ENCODE results near the gene C1QTNF12. TPM values are rescaled to one million over a fixed set of nuclear protein-coding genes. Genes with fewer than 3 reads are reported as not detected.

The C1QTNF12 gene
- total RNA-seq, 1 experiment from 2014 or later, result 4.4 TPM

- Histone ChIP-seq H3K27ac (ENCODE audit: insufficient read length, low read depth, low read length) (no peak overlapping the region), H3T11ph (ENCODE audit: low read length) (no peak overlapping the region), H4K5ac (ENCODE audit: insufficient read length, low read depth, low read length) (no peak overlapping the region), H3K56ac (ENCODE audit: insufficient read length, low read depth, low read length) (no peak overlapping the region), H3K79me2 (ENCODE audit: insufficient read depth, low read length) (no peaks in the 10 kb centered on the region), H2BK15ac (ENCODE audit: low read depth, low read length) (no peak overlapping the region), H3K9ac (ENCODE audit: extremely low read depth, insufficient read length, low read length) (no peak overlapping the region), H3K23ac (ENCODE audit: insufficient read length, low read depth, low read length) (no peak overlapping the region), H4K91ac (ENCODE audit: insufficient read length, low read depth, low read length) (no peak overlapping the region), H2BK5ac (ENCODE audit: insufficient read length, low read length) (no peak overlapping the region), H2AK5ac (ENCODE audit: insufficient read length, low read length) (no peak overlapping the region), H3K18ac (ENCODE audit: insufficient read length, low read depth, low read length) (no peak overlapping the region), H3K4me1 (ENCODE audit: insufficient read depth, low read length) (no peaks in the 10 kb centered on the region), H4K20me1 (ENCODE audit: control insufficient read depth, insufficient read depth, insufficient read length) (no peaks in the 10 kb centered on the region), H2AFZ (ENCODE audit: low read length) (no peak overlapping the region), H3K79me1 (ENCODE audit: insufficient read depth, low read depth, low read length, poor library complexity, severe bottlenecking) (no peaks in the 10 kb centered on the region), H2BK20ac (ENCODE audit: low read depth, low read length, poor library complexity, severe bottlenecking) (no peak overlapping the region), H3K9me3 (ENCODE audit: control insufficient read depth, low read depth, low read length) (no peaks in the 10 kb centered on the region), H3K23me2 (ENCODE audit: insufficient read length, low read depth, low read length, poor library complexity, severe bottlenecking) (peaks cover 4% of the 10 kb centered on the region), H3K14ac (ENCODE audit: insufficient read depth, low read length) (no peak overlapping the region), H2BK120ac (ENCODE audit: low read depth, low read length, poor library complexity, severe bottlenecking) (no peak overlapping the region), H3K4me2 (ENCODE audit: insufficient read depth, insufficient read length, low read length) (no peak overlapping the region), H4K8ac (replicated peaks; ENCODE audit: insufficient read length, low read depth, low read length) (no peak overlapping the region), H3K27me3 (ENCODE audit: insufficient read depth, low read length) (no peaks in the 10 kb centered on the region), H3K4ac (ENCODE audit: low read depth, low read length) (no peak overlapping the region), H2BK12ac (ENCODE audit: insufficient read length, low read depth, low read length) (no peak overlapping the region)
- Mint-ChIP-seq H3K27ac (no peak overlapping the region), H3K36me3 (ENCODE audit: insufficient read depth in 1 of 3, low read depth in 3 of 3) (no peaks in the 10 kb centered on the region), H3K9me3 (peaks cover 2 to 10% of the 10 kb centered on the region in 2 experiments; a peak in 2 of 5 replicates), H3K27me3 (ENCODE audit: low read depth) (peaks cover 2% of the 10 kb centered on the region), H3K4me3 (no peak overlapping the region), H3K4me1 (peaks cover 0 to 9% of the 10 kb centered on the region in 2 experiments; a peak in 2 of 4 replicates)
- WGBS (ENCODE audit: extremely low coverage, insufficient read length, low lambda C conversion rate), result no CpG with 5 or more reads among the region's 28 CpGs
- no peak for DNase-seq
- TF ChIP-seq CTCF (conservative IDR thresholded peaks at IDR 0.05), result no peak
Observed at GRCh38 chr1:1291023-1291528, 44.6 kb upstream of the C1QTNF12 start.
